GM12873 (cell line): ENCODE data around the gene ZWILCH.

Experiments used
- CTCF ChIP-seq: IDR thresholded peaks from 2 replicates; pipeline ENCODE4 v1.5.1; 2012; ENCODE audit warnings: low read depth, mild to moderate bottlenecking, moderate library complexity, low read length, control low read depth; ENCODE audit not compliant: insufficient read depth; ENCODE audit errors: missing control alignments

The ZWILCH gene

DNA sequence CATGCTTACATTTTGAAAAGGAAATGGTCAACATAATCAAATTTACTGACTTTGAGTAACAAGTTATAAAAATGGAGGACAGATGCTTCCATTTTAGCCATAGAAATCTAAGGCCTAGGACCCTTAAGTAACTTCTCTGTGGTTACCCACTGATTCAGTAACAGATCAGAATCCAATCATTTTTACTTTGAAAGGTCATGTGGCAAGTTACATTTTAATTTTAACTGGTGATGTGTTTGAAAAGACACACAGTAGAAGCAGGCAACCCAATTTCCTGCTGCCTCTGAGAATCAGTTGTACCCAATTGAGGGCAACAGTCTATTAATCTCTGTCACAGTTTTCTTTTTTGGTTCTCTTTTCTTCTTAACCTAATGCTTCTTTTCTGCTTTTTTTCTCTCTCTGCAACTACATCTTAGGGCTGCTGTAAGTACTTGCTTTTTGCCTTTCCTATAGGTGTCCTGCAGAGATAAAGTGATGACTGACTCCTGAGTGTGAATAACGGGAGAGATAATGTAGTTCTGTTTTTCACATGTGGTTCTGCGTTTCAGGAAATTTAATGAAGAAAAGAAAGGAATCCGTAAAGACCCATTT is 3.3 kb downstream of the ZWILCH start:
- TF ChIP-seq CTCF, result no peak

GRCh38 chr15:66514586-66514985 is 9.5 kb downstream of the ZWILCH start:
- no peak for TF ChIP-seq CTCF

DNA sequence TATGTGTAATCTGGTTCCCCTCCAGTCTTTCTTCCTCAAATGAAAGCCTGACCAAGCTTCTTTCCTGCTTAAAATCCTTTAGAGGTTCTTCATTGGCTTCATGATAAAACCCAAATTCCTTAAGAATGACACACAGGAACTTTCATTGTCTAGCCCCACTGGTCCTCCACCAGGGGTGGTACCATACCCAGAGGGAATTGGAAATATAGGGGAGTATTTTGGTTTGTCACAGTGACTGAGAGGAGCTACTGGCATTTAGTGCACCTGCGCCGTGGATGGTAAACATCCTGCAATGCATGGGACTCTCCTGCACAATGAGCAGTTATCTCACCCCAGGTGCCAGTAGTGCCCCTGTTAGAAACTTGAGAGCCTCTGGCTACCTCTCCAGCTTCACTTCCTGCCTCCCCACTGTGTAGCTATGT is 10.8 kb downstream of the ZWILCH start:
- no peak for TF ChIP-seq CTCF

DNA sequence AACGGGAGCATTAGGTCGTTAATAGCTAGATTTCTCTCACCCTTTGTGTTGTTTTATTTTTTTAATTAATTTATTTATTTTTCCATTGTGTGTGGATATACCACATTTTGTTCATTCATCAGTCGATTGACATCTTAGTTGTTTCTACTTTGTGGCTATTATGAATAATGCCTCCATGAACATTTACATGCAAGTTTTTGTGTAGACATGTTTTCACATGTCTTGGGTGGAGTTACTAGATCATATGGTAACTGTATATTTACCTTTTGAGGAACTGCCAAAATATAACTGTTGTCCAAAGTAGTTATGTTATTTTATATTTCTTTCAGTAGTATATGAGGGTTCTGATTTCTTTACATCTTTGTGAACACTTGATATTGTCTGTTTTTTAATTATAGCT is 18.8 kb downstream of the ZWILCH start:
- TF ChIP-seq CTCF, result no peak

GRCh38 chr15:66524838-66525237 is 19.7 kb downstream of the ZWILCH start:
- no peak for TF ChIP-seq CTCF

GRCh38 chr15:66535056-66535455 is 29.9 kb downstream of the ZWILCH start:
- TF ChIP-seq CTCF, result no peak

GRCh38 chr15:66542896-66543295 is 37.8 kb downstream of the ZWILCH start:
- TF ChIP-seq CTCF, result no peak
